Thyroid gland (tissue), 4 donors: Measurements from ENCODE around the gene MYMK. TPM values are rescaled to one million over a fixed set of nuclear protein-coding genes. Genes with fewer than 3 reads are reported as not detected.
A peak's percentile ranks its signal among the peaks of the same experiment; 100 is the strongest.

Experiments
- DNase-seq, 2 donors: peaks; one replicate each; pipeline ENCODE4 v3.0.0-alpha.2; 2019
- H3K27ac ChIP-seq, 3 donors: fragments of 200-600 bp; sonication (generic); 1 replicate in 2 of 3; 2 replicates in 1 of 3; pipeline ENCODE4 v1.5.1; 2016 to 2019; ENCODE audit warnings: mild to moderate bottlenecking in 1 of 3, moderate library complexity in 1 of 3
- H3K27me3 ChIP-seq: fragments of 200-600 bp; sonication (generic); one replicate; pipeline ENCODE4 v1.5.1; 2019
- H3K36me3 ChIP-seq, 2 donors: fragments of 200-600 bp; sonication (generic); one replicate each; pipeline ENCODE4 v1.5.1; 2016 to 2019
- H3K4me1 ChIP-seq, 2 donors: fragments of 200-600 bp; sonication (generic); one replicate each; pipeline ENCODE4 v1.5.1; 2017 to 2019
- H3K4me3 ChIP-seq, 3 donors: fragments of 200-600 bp; sonication (generic); replicated peaks in 1 of 3; 1 replicate in 2 of 3; 2 replicates in 1 of 3; pipeline ENCODE4 v1.5.1; 2016; ENCODE audit warnings: mild to moderate bottlenecking in 1 of 3
- H3K9me3 ChIP-seq: fragments of 200-600 bp; sonication (generic); one replicate; pipeline ENCODE4 v1.5.1; 2017
- CTCF ChIP-seq, 6 experiments: fragments of 200-600 bp in 3 of 6; fragments of 450-650 bp in 3 of 6; sonication (generic) in 3 of 6; IDR thresholded peaks; one replicate each; pipeline ENCODE4 v1.5.1; 2016 to 2019; ENCODE audit warnings: antibody characterized with exemption in 6 of 6, mild to moderate bottlenecking in 2 of 6, inconsistent platforms in 1 of 6, moderate library complexity in 1 of 6
- POLR2A ChIP-seq, 2 donors: fragments of 450-650 bp; IDR thresholded peaks; one replicate each; pipeline ENCODE4 v1.6.1; 2017; ENCODE audit warnings: antibody characterized with exemption in 2 of 2, mild to moderate bottlenecking in 2 of 2, moderate library complexity in 1 of 2
- WGBS, 2 donors: methylation state at CpG; one replicate each; pipeline ENCODE4 v1.1.5; 2017; 5-methylcytosine and 5-hydroxymethylcytosine counted together
- intact Hi-C: fragments of 100-400 bp; cut with DNase I; formaldehyde crosslinking; loops from one replicate; pipeline ENCODE4 v1.15.1; 2023
- total RNA-seq, 4 donors: library from RNA; depleted of rRNA; stranded (reverse); fragments of >200 nt; gene quantifications; one replicate each; pipeline ENCODE4 v1.2.3, GENCODE V29; 2016

The MYMK gene
- not detected for total RNA-seq

GRCh38 chr9:133524679-133525228 is at the start of gene MYMK:
Gene MYMK (minus strand): TSS chr9:133524959. CDS start chr9:133524844, 115 bp downstream.
- Histone ChIP-seq H3K27me3 (no peaks in the 10 kb centered on the region), H3K27ac (no peak within 1 kb of the TSS), H3K9me3 (no peaks in the 10 kb centered on the region), H3K4me1 (peaks cover 21 to 38% of the 10 kb centered on the region in 2 donors), H3K4me3 (no peak within 1 kb of the TSS), H3K36me3 (no peaks in the 10 kb centered on the region)
- no peak for DNase-seq
- intact Hi-C loops: no loop called here
- TF ChIP-seq POLR2A (IDR thresholded peaks at IDR 0.05): no peak
- no peak for TF ChIP-seq CTCF (IDR thresholded peaks at IDR 0.05)
- 98 to 99% methylated on average over 13 to 17 of the region's 17 CpGs for WGBS, 2 donors

- Histone ChIP-seq H3K4me3 (no peak overlapping the region), H3K27ac (no peak overlapping the region), H3K27me3 (no peaks in the 10 kb centered on the region), H3K9me3 (no peaks in the 10 kb centered on the region), H3K4me1 (peaks cover 0 to 21% of the 10 kb centered on the region in 2 donors), H3K36me3 (no peaks in the 10 kb centered on the region)
- WGBS, 2 donors: 89 to 94% methylated on average over 10 to 21 of the region's 21 CpGs
- DNase-seq: no peak
- TF ChIP-seq POLR2A (IDR thresholded peaks at IDR 0.05) (no peak), CTCF (IDR thresholded peaks at IDR 0.05) (no peak)
- intact Hi-C loops: no loop called here
Observed at GRCh38 chr9:133573791-133574515, 49.2 kb upstream of the MYMK start.

- Histone ChIP-seq H3K4me1 (peaks cover 0 to 21% of the 10 kb centered on the region in 2 donors), H3K27me3 (no peaks in the 10 kb centered on the region), H3K27ac (no peak overlapping the region), H3K9me3 (no peaks in the 10 kb centered on the region), H3K4me3 (no peak overlapping the region), H3K36me3 (no peaks in the 10 kb centered on the region)
- peak; percentile 86 to 89 for DNase-seq
- TF ChIP-seq CTCF (IDR thresholded peaks at IDR 0.05) (no peak), POLR2A (IDR thresholded peaks at IDR 0.05) (no peak)
- intact Hi-C loops: no loop called here
- 24 to 35% methylated on average over 6 to 14 of the region's 15 CpGs for WGBS, 2 donors
Observed at GRCh38 chr9:133572821-133573361, 48.1 kb upstream of the MYMK start.

GRCh38 chr9:133571896-133572595 is 47.3 kb upstream of the MYMK start:
- no peaks in the 10 kb centered on the region for H3K9me3 ChIP-seq
- DNase-seq: no peak
- no peak overlapping the region for H3K4me3 ChIP-seq
- WGBS, 2 donors: 88 to 89% methylated on average over 15 to 16 of the region's 20 CpGs
- H3K27ac ChIP-seq: no peak overlapping the region
- no peak for TF ChIP-seq POLR2A (IDR thresholded peaks at IDR 0.05)
- TF ChIP-seq CTCF (IDR thresholded peaks at IDR 0.05): no peak
- peaks cover 0 to 21% of the 10 kb centered on the region in 2 donors for H3K4me1 ChIP-seq
- intact Hi-C loops: no loop called here
- H3K27me3 ChIP-seq: no peaks in the 10 kb centered on the region
- H3K36me3 ChIP-seq: no peaks in the 10 kb centered on the region
